ENCODE measurements around the gene ZNF618.
A peak's percentile ranks its signal among the peaks of the same experiment; 100 is the strongest.
"Not testable (repeated sequence)": the region's sequence is repeated elsewhere in the genome, so short reads cannot be mapped to it uniquely, and the experiment has no call there.

The ZNF618 gene

GRCh38 chr9:114071197-114071795 is 195.2 kb downstream of the ZNF618 start:
- DNase-seq = no peak

DNA sequence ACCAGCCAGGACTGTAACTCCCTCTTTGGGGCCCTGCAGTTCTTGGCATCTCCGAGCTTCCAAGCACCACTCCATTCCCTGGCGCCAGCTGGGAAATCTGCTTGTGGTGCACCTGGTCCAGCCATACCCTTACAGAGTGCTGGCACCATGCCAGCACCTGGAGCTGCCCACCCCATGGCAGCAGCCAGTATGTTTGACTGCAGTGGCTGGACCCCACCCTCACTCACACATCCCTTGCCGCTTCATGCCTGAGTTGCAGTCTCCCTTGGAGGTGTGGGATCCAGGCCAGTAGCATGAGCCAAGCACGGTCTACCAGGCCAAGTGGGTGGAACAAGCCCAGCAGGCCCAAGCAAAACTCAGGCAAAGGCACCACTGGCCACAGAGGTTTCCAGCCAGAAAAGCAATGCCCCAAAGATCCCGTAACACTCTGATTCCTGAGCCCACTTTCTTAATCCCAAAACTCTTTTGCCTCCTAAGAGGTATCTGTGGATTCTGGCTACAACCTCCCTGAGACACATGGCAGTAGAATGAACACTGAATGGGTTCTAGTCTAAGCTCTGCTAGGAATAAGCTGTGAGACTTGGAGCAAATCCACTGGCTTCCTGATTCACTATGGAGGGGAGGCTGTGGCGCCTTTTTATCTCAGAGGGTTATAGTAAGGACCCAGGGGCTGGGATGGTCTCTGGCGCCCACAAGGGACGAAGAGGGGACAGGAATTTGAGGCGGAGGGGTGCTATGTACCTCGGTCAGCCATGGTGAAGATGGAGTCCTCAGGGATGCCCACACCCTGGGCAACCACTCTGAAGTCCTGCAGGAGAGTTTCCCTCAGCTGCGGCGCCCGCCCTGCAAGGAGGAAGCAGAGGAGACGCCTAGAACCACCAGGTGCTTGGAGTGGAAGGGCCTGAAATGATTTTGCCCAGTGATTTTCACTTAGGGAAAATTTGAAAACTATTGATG is 196.4 kb downstream of the ZNF618 start:
- peak; percentile 11 for DNase-seq

DNA sequence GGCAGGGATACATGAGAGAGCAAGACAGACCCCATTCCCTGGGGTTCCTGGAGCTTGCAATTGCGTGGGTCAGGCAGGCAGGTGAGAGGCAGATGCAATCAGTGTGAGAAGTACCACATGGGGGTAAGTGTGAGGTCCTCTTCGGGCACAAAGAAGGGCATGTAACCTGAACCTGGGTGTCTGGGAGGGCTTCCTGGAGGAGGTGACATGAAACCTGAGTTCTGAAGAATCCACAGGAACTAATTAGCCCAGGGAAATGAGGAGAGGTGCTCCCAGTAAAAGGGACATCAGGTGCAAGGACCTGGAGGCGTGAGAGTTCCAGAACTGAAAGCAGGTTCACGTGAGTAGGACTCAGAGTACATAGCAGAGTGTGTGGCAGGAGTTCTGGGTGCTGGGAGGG is 199.5 kb downstream of the ZNF618 start:
- DNase-seq = no peak

DNA sequence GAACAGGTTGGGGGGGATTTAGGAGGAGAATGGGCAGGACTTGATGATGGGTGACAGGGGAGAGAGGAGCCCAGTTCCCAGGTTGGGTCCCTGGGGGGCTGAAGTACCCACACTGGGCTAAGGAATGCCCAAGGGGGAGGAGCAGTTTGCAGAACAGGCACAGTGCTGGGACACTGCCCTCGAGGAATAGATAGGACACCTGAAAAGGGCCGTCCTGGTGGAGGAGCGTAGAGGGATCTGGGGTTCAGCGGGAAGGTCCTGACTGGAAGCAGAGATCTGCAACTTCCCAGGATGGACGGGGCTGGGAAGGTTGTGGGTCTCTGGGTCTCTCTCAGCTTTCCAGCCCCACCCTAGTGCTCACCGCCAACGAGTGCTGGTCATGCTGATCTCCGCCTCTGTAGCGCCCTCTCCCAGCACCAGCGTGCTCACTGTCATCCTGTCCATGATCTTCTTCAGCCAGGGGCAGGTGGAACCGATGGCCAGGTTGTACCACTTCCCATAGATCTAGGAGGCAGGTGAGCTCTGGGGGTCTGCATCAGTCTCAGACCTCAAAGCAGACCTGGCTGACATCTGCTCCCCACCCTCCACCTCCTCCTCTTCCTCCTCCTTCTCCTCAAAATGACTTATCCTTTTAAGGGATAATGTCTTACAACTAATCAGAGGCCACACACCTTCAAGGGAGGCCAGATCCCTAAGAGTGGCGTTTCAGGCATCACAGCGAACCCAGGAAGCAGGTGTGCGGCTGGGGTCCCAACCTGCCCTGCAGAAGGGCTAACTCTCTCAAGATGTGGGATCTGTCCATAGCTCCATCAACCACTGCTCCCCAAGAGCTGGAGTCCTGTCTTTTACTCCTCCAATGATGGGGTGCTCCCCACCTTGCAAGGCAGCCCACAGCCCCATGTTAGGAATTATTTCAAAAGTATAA is 200.4 kb downstream of the ZNF618 start:
- DNase-seq = no peak

GRCh38 chr9:114077162-114077837 is 201.2 kb downstream of the ZNF618 start:
- no peak for DNase-seq

- no peak for DNase-seq
These were observed 202.1 kb downstream of the ZNF618 start, which contains the start of gene AMBP for GRCh38 chr9:114078021-114078780. AMBP (minus strand) TSS chr9:114078300; CDS start chr9:114078209, 91 bp downstream.

- no peak for DNase-seq
These were observed 202.7 kb downstream of the ZNF618 start for GRCh38 chr9:114078781-114079156.

DNA sequence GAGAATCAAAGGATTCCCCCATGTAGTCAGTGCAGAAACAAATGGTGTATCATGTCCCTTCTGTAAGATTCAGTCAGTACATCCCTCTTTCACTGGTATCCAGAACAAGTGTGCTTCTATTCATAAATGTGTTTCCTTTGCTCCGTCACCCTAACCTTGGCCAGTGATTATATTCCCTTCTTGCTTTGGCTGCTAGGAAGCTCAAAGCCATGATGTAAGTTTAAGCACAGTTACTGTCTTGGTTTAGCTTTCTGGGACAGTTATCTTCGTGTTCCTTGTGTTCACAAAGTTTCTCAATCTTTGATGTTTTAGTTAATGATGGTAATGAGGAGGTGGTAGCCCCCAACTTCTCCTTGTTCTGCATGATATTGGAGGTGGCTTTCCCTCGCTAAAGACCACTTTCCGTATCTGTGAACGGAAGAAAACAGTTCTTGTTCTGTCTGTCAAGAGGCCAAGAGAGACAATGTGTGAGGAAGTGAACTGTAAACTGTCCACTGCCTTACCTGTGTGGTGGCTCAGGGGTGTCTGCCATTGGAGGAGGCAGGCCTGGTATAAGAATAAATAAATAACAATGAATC is 204.2 kb downstream of the ZNF618 start:
- DNase-seq = no peak

- no peak for DNase-seq
These were observed 204.8 kb downstream of the ZNF618 start for GRCh38 chr9:114080773-114081440.

- no peak for DNase-seq
These were observed 205.4 kb downstream of the ZNF618 start for GRCh38 chr9:114081441-114082016.

- DNase-seq = peak; percentile 37
These were observed 206.1 kb downstream of the ZNF618 start for GRCh38 chr9:114082017-114082762.

DNA sequence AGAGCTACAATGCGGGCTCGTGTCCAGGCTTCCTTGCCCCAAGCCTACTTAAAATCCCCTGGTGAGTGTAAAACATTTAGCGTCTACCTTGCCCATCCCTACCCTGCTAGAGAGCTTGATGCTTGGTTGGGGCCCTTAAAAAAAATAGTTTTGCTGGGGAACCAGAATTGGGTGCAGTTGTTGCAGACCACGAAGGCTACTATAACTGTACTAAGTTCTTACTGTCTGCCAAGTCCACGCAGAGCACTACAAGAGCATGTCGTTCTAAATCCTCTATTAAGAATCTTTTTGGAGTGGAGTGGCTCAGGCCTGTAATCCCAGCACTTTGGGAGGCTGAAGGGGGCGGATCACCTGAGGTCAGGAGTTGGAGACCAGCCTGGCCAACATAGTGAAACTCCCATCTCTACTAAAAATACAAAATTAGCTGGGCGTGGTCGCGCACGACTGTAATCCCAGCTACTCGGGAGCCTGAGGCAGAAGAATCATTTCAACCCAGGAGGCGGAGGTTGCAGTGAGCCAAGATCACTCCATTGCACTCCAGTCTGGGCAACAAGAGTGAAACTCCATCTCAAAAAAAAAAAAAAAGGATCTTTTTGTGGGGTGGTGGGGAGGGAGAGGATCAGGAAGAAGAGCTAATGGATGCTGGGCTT is 206.8 kb downstream of the ZNF618 start:
- not testable (repeated sequence) for DNase-seq

DNA sequence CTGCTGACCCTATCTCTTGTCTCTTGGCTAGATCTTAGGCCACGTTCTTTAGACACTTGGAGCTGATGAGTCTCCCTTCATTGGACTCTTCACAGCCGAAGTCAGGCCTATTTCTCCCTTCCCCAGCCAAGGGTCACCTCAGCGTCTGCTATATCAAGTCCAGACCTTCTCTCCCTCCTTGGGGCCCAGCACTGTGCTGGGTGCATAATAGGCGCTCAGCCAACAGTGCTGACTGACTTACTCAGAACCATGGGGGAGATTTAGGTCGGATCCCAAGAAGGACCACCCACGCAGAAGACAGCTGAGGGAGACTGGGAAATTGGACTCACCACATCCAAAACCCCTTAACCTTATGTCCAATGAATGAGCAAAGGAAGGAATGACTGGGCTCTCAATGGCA is 207.6 kb downstream of the ZNF618 start:
- DNase-seq = no peak

GRCh38 chr9:114084282-114085073 is 208.4 kb downstream of the ZNF618 start:
- DNase-seq = no peak

- no peak for DNase-seq
These were observed 209.3 kb downstream of the ZNF618 start for GRCh38 chr9:114085387-114085789.

GRCh38 chr9:114086009-114086408 is 209.9 kb downstream of the ZNF618 start:
- no peak for DNase-seq

- no peak for DNase-seq
These were observed 210.5 kb downstream of the ZNF618 start for GRCh38 chr9:114086607-114087006.

- no peak for DNase-seq
These were observed 211.6 kb downstream of the ZNF618 start for GRCh38 chr9:114087721-114088120.

Measured in NCI-H2081 treated with DMSO at 0.1 percent for 48 hours (cell line).